H1 (cell line): ENCODE results near the gene HIPK2. TPM values are rescaled to one million over a fixed set of nuclear protein-coding genes. Genes with fewer than 3 reads are reported as not detected.
A peak's percentile ranks its signal among the peaks of the same experiment; 100 is the strongest.

Source experiments
- CTCF ChIA-PET: fragments of 300-600 bp; sonication (Branson Sonifier 250); formaldehyde crosslinking; loops from one replicate; lab custom pipeline; 2021; ENCODE audit not compliant: partially characterized antibody; lab: Charles Lee
- POLR2A ChIA-PET: fragments of 300-600 bp; sonication (Branson Sonifier 250); formaldehyde crosslinking; loops from one replicate; lab custom pipeline; 2021; ENCODE audit warnings: inconsistent platforms; ENCODE audit not compliant: partially characterized antibody; lab: Charles Lee
- DNase-seq, 2 experiments: peaks; one replicate each; pipeline versions ENCODE4 v3.0.0 to v3.0.0-alpha.2; 2010 to 2022; ENCODE audit warnings: low spot score in 2 of 2, low read depth in 1 of 2, mixed read lengths in 1 of 2
- FAIRE-seq: peaks from 2 replicates; lab custom pipeline; 2011; peaks lifted over from hg19 to GRCh38; lab: Jason Lieb, UNC
- H2AFZ ChIP-seq: 2 replicates; pipeline ENCODE4 v1.8.1; 2012; ENCODE audit warnings: low read length, inconsistent platforms
- H2AK5ac ChIP-seq: 2 replicates; pipeline ENCODE4 v1.6.1; 2013; ENCODE audit warnings: low read depth, low read length
- H2BK120ac ChIP-seq: replicated peaks from 2 replicates; pipeline ENCODE3; 2013; ENCODE audit warnings: low read depth, low read length, inconsistent platforms
- H2BK12ac ChIP-seq: 2 replicates; pipeline ENCODE4 v1.6.1; 2013; ENCODE audit warnings: low read depth, low read length
- H2BK15ac ChIP-seq: 2 replicates; pipeline ENCODE4 v1.6.1; 2013; ENCODE audit warnings: low read length
- H2BK20ac ChIP-seq: 2 replicates; pipeline ENCODE4 v1.6.1; 2013; ENCODE audit warnings: low read length
- H2BK5ac ChIP-seq: 2 replicates; pipeline ENCODE4 v1.6.1; 2013; ENCODE audit warnings: low read depth, low read length
- H3K14ac ChIP-seq: 2 replicates; pipeline ENCODE4 v1.6.1; 2013; ENCODE audit warnings: inconsistent platforms; ENCODE audit not compliant: insufficient read length
- H3K18ac ChIP-seq: 2 replicates; pipeline ENCODE4 v1.6.1; 2013; ENCODE audit warnings: low read length; ENCODE audit errors: extremely low read depth
- H3K23ac ChIP-seq: 2 replicates; pipeline ENCODE4 v1.6.1; 2013; ENCODE audit warnings: inconsistent platforms; ENCODE audit not compliant: insufficient read length
- H3K23me2 ChIP-seq: 2 replicates; pipeline ENCODE4 v1.6.1; 2013; ENCODE audit warnings: low read depth, low read length
- H3K27ac ChIP-seq: 2 replicates; pipeline ENCODE4 v1.6.1; 2011; ENCODE audit warnings: low read depth, low read length, inconsistent platforms
- H3K27me3 ChIP-seq, 4 experiments: replicated peaks in 1 of 4; 1 replicate in 1 of 4; 2 replicates in 3 of 4; pipeline versions ENCODE4 v1.6.1 to v1.8.1; 2011 to 2013; ENCODE audit warnings: low read length in 3 of 4, mild to moderate bottlenecking in 3 of 4, inconsistent platforms in 2 of 4, mixed read lengths in 2 of 4, moderate library complexity in 1 of 4; ENCODE audit not compliant: control insufficient read depth in 3 of 4, insufficient read depth in 3 of 4; ENCODE audit errors: extremely low read depth in 1 of 4
- H3K36me3 ChIP-seq, 4 experiments: 2 replicates each; pipeline versions ENCODE4 v1.6.1 to v1.8.1; 2011 to 2013; ENCODE audit warnings: mild to moderate bottlenecking in 4 of 4, low read length in 3 of 4, moderate library complexity in 2 of 4, control low read depth in 1 of 4, inconsistent platforms in 1 of 4; ENCODE audit not compliant: insufficient read depth in 4 of 4, control insufficient read depth in 2 of 4
- H3K4ac ChIP-seq: replicated peaks from 2 replicates; pipeline ENCODE3; 2013; ENCODE audit warnings: low read length, low read depth, mixed read lengths, inconsistent platforms; ENCODE audit not compliant: insufficient read length
- H3K4me1 ChIP-seq, 4 experiments: replicated peaks in 1 of 4; 1 replicate in 1 of 4; 2 replicates in 3 of 4; pipeline versions ENCODE4 v1.6.1 to v1.8.1; 2011 to 2013; ENCODE audit warnings: low read length in 3 of 4, inconsistent platforms in 2 of 4, mixed read lengths in 1 of 4; ENCODE audit not compliant: insufficient read depth in 4 of 4, control insufficient read depth in 3 of 4
- H3K4me2 ChIP-seq, 2 experiments: 2 replicates each; pipeline versions ENCODE4 v1.6.1 to v1.8.1; 2011 to 2013; ENCODE audit warnings: low read depth in 2 of 2, low read length in 2 of 2, control low read depth in 1 of 2, inconsistent platforms in 1 of 2, mild to moderate bottlenecking in 1 of 2; ENCODE audit not compliant: insufficient read depth in 1 of 2
- H3K4me3 ChIP-seq, 4 experiments: fragments of 200-600, 300-600 bp in 1 of 4; sonication (generic), shearing (Covaris generic), sonication (Bioruptor Twin) in 1 of 4; 2 replicates each; pipeline versions ENCODE4 v1.5.1 to v1.8.1; 2011 to 2016; ENCODE audit warnings: low read length in 4 of 4, low read depth in 3 of 4, control low read depth in 2 of 4, inconsistent platforms in 2 of 4, mild to moderate bottlenecking in 2 of 4, mixed read lengths in 1 of 4, moderate library complexity in 1 of 4; ENCODE audit not compliant: insufficient read depth in 2 of 4; ENCODE audit errors: extremely low read depth in 1 of 4
- H3K56ac ChIP-seq: replicated peaks from 2 replicates; pipeline ENCODE3; 2013; ENCODE audit warnings: low read depth, mild to moderate bottlenecking, mixed read lengths, low read length, inconsistent platforms; ENCODE audit not compliant: insufficient read length
- H3K79me1 ChIP-seq: 2 replicates; pipeline ENCODE4 v1.6.1; 2013; ENCODE audit warnings: low read depth, low read length, control low read depth
- H3K79me2 ChIP-seq, 2 experiments: 2 replicates each; pipeline versions ENCODE4 v1.6.1 to v1.8.1; 2012 to 2013; ENCODE audit warnings: low read length in 2 of 2, mild to moderate bottlenecking in 2 of 2, inconsistent platforms in 1 of 2; ENCODE audit not compliant: insufficient read depth in 2 of 2, control insufficient read depth in 1 of 2
- H3K9ac ChIP-seq, 4 experiments: replicated peaks in 1 of 4; 1 replicate in 1 of 4; 2 replicates in 3 of 4; pipeline versions ENCODE4 v1.6.1 to v1.8.1; 2011 to 2013; ENCODE audit warnings: low read depth in 3 of 4, low read length in 3 of 4, control low read depth in 2 of 4, mild to moderate bottlenecking in 2 of 4, moderate library complexity in 2 of 4, inconsistent platforms in 1 of 4; ENCODE audit errors: extremely low read depth in 1 of 4
- H3K9me3 ChIP-seq, 2 experiments: 2 replicates each; pipeline versions ENCODE4 v1.6.1 to v1.8.1; 2012 to 2013; ENCODE audit warnings: mild to moderate bottlenecking in 2 of 2, moderate library complexity in 2 of 2, control low read depth in 1 of 2, inconsistent platforms in 1 of 2, low read depth in 1 of 2, low read length in 1 of 2, mixed read lengths in 1 of 2; ENCODE audit not compliant: insufficient read depth in 2 of 2
- H4K20me1 ChIP-seq, 2 experiments: replicated peaks in 1 of 2; 2 replicates each; pipeline versions ENCODE3 to v1.8.1; 2011 to 2013; ENCODE audit warnings: inconsistent platforms in 2 of 2, low read length in 2 of 2, mild to moderate bottlenecking in 1 of 2; ENCODE audit not compliant: insufficient read depth in 2 of 2, control insufficient read depth in 1 of 2
- H4K5ac ChIP-seq: 2 replicates; pipeline ENCODE4 v1.6.1; 2013; ENCODE audit warnings: low read length, low read depth, mixed read lengths, inconsistent platforms; ENCODE audit not compliant: insufficient read length
- H4K8ac ChIP-seq: 2 replicates; pipeline ENCODE4 v1.8.0; 2013; ENCODE audit warnings: mild to moderate bottlenecking, moderate library complexity, low read length, inconsistent platforms; ENCODE audit not compliant: insufficient read depth; ENCODE audit errors: extremely low read depth
- H4K91ac ChIP-seq: replicated peaks from 2 replicates; pipeline ENCODE3; 2013; ENCODE audit warnings: low read length, mixed read lengths, inconsistent platforms; ENCODE audit not compliant: insufficient read length
- JUN ChIP-seq: IDR thresholded peaks from 2 replicates; pipeline ENCODE4 v1.6.1; 2011; ENCODE audit warnings: low read depth, mild to moderate bottlenecking, improper control_type of control experiment, low read length
- RAD21 ChIP-seq, 2 experiments: IDR thresholded peaks in 1 of 2; conservative IDR thresholded peaks in 1 of 2; 2 replicates each; pipeline ENCODE4 v1.6.1; 2011; ENCODE audit warnings: low read depth in 2 of 2, low read length in 2 of 2, improper control_type of control experiment in 1 of 2, inconsistent platforms in 1 of 2, mild to moderate bottlenecking in 1 of 2, moderate library complexity in 1 of 2
- SAP30 ChIP-seq: fragments of 300-600 bp; sonication (generic); IDR thresholded peaks from 2 replicates; pipeline ENCODE4 v1.7.1; 2012; ENCODE audit warnings: low read length, moderate library complexity, mild to moderate bottlenecking, inconsistent platforms; ENCODE audit not compliant: insufficient read depth, insufficient replicate concordance
- SP1 ChIP-seq: IDR thresholded peaks from 2 replicates; pipeline ENCODE4 v1.6.1; 2011; ENCODE audit warnings: low read depth, low read length
- TBP ChIP-seq: IDR thresholded peaks from 2 replicates; pipeline ENCODE4 v1.6.1; 2011; ENCODE audit warnings: low read depth, low read length, improper control_type of control experiment
- WGBS, 2 experiments: shearing (Covaris generic) in 1 of 2; methylation state at CpG; one replicate each; pipeline versions ENCODE4 v1.1.6 to v1.1.7; 2013 to 2015; ENCODE audit warnings: low lambda C conversion rate in 2 of 2, mixed read lengths in 2 of 2, inconsistent platforms in 1 of 2, low coverage in 1 of 2, missing lambda C conversion rate in 1 of 2; ENCODE audit not compliant: insufficient replicate concordance in 2 of 2, insufficient coverage in 1 of 2, insufficient read length in 1 of 2; ENCODE audit errors: extremely low coverage in 1 of 2, missing lambda C conversion rate in 1 of 2; 5-methylcytosine and 5-hydroxymethylcytosine counted together
- polyA plus RNA-seq, 7 experiments: library from polyadenylated mRNA; depleted of rRNA in 3 of 7; stranded (reverse) in 5 of 7; unstranded in 2 of 7; fragments of >200 nt in 5 of 7; fragments of 200-250 nt in 2 of 7; gene quantifications; 1 replicate in 5 of 7; 2 replicates in 1 of 7; 4 replicates in 1 of 7; pipeline versions ENCODE4 v1.2.1 to v1.2.3, GENCODE V29; 2011 to 2013; ENCODE audit warnings: missing spikeins in 2 of 7, mixed read lengths in 2 of 7
- total RNA-seq: library from RNA; stranded (reverse); fragmentation: NEBNext Ultra II Directional; extraction: Animal tissue kit (Norgen Biotek cat#: 25700); gene quantifications from 2 replicates; pipeline ENCODE4 v1.2.1, GENCODE V29; 2021
- TF ChIP-seq, protein P1 (sequence below), 3 experiments: IDR thresholded peaks; 1 replicate in 2 of 3; 2 replicates in 1 of 3; pipeline versions ENCODE4 v1.5.1 to v1.6.1; 2011; ENCODE audit warnings: low read length in 3 of 3, mild to moderate bottlenecking in 3 of 3, inconsistent platforms in 2 of 3, low read depth in 1 of 3, moderate library complexity in 1 of 3; ENCODE audit not compliant: insufficient read depth in 1 of 3; ENCODE audit errors: control extremely low read depth in 1 of 3

Gene HIPK2
- total and polyA plus RNA-seq, 2 of the 8 experiments (the other 6 are each of a cell fraction or from before 2014, with no cell fraction given), result 8.3 to 24.3 TPM

DNA sequence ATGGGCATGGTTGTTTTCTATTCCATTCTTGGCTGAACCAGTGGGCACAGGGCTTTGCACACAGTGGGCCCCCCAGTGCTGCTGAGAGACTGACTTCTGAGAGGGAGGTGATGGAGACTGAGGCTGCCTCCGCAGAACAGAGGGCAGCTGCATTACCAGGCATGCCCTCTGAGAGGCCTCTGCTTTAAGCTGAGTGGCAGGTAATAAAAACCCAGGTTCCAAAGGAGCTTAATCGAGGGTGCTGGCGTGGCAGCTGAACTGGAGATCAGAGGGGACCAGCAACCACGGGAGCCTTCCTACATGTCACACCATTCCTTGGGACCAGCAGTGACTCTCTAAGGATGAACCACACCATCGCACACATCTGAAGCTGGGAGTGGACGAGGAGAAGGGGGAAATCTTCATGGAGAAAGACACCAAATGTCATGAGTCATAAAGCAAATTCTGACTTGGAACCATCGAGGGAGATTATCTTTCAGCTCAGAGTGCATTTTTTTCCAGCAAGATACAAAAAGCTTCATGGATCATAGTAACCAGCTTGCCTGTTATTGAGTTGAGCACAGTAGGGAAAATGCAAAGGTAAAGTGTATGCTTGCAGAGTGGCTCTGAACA, 24.6 kb downstream of the HIPK2 start:
- ChIA-PET POLR2A (no interaction called here), CTCF (interaction anchor here (0.5 to 4.0 kb wide), 19 partner anchors 9 to 762 kb away, joined by 3 to 25 read pairs (median 4); no protein-coding TSS in a partner anchor)
- Histone ChIP-seq H3K27me3 (no peaks in the 10 kb centered on the region), H3K14ac (no peak overlapping the region), H3K56ac (no peak overlapping the region), H3K36me3 (no peaks in the 10 kb centered on the region), H3K4me1 (no peaks in the 10 kb centered on the region; a peak in 1 of 7 replicates), H3K9ac (no peak overlapping the region), H3K27ac (no peak overlapping the region), H2BK5ac (no peak overlapping the region), H3K23ac (no peak overlapping the region), H2AFZ (no peak overlapping the region), H3K79me2 (peaks cover 0 to 7% of the 10 kb centered on the region in 2 experiments; a peak in 1 of 4 replicates), H4K20me1 (peaks cover 1 to 2% of the 10 kb centered on the region in 2 experiments), H3K9me3 (no peaks in the 10 kb centered on the region), H4K8ac (no peak overlapping the region), H3K4me2 (no peak overlapping the region), H2BK120ac (no peak overlapping the region), H2BK12ac (no peak overlapping the region), H2BK15ac (no peak overlapping the region), H2BK20ac (no peak overlapping the region), H3K18ac (no peak overlapping the region), H4K91ac (no peak overlapping the region), H4K5ac (no peak overlapping the region), H3K4ac (no peak overlapping the region), H2AK5ac (no peak overlapping the region), H3K23me2 (no peaks in the 10 kb centered on the region), H3K79me1 (no peaks in the 10 kb centered on the region; the same call in none of the 2 replicates), H3K4me3 (no peak overlapping the region)
- no peak for TF ChIP-seq JUN
- no peak for TF ChIP-seq SAP30
- TF ChIP-seq, protein P1, sequence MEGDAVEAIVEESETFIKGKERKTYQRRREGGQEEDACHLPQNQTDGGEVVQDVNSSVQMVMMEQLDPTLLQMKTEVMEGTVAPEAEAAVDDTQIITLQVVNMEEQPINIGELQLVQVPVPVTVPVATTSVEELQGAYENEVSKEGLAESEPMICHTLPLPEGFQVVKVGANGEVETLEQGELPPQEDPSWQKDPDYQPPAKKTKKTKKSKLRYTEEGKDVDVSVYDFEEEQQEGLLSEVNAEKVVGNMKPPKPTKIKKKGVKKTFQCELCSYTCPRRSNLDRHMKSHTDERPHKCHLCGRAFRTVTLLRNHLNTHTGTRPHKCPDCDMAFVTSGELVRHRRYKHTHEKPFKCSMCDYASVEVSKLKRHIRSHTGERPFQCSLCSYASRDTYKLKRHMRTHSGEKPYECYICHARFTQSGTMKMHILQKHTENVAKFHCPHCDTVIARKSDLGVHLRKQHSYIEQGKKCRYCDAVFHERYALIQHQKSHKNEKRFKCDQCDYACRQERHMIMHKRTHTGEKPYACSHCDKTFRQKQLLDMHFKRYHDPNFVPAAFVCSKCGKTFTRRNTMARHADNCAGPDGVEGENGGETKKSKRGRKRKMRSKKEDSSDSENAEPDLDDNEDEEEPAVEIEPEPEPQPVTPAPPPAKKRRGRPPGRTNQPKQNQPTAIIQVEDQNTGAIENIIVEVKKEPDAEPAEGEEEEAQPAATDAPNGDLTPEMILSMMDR (IDR thresholded peaks at IDR 0.05; ENCODE audit: control extremely low read depth in 1 of 3, insufficient read depth in 1 of 3, low read depth in 1 of 3, low read length in 3 of 3), result peak; percentile 30 to 55 (median 32)
- TF ChIP-seq SP1, result no peak
- TF ChIP-seq RAD21 (IDR thresholded peaks at IDR 0.05 in 1 of 2, conservative IDR thresholded peaks at IDR 0.05 in 1 of 2; ENCODE audit: low read depth in 2 of 2, low read length in 2 of 2), result peak; percentile 32 to 44; a peak in 2 of 4 replicates
- TF ChIP-seq TBP, result no peak
- DNase-seq (no peak), FAIRE-seq (no peak)
- 80% methylated on average over 7 of the region's 7 CpGs; no CpG with 5 or more reads in 1 of the 2 experiments for WGBS, 2 experiments
